ENCODE data around the gene CLASP1. TPM values are rescaled to one million over a fixed set of nuclear protein-coding genes. Genes with fewer than 3 reads are reported as not detected.
"Not testable (repeated sequence)": the region's sequence is repeated elsewhere in the genome, so short reads cannot be mapped to it uniquely, and the experiment has no call there.

CLASP1 gene
- polyA plus RNA-seq, 1 donor (not counting 4 experiments of a cell fraction or from before 2014, with no cell fraction given), result 16.7 TPM

DNA sequence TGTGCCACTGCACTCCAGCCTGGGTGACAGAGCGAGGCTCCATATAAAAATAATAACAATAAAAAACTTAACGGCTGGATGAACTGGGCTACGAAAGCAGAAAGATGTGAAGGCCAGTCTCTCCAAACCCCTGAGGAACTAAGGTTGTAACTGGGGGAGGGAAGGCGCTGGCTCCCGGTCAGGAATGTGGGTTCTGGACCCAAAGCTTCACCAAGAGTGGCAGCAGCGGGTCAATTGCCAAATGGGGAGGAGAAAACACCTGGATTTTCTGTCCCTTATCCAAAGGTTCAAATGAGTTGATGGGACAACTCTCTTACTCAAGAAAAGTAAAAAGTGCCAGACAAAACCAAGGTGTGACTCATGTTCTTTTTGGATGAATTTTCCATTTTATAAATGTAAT, 304.2 kb downstream of the CLASP1 start:
- Histone ChIP-seq H3K4me1 (ENCODE audit: control insufficient read depth, extremely low read depth, insufficient read depth, low read length) (no peaks in the 10 kb centered on the region), H3K27me3 (ENCODE audit: control insufficient read depth, extremely low read depth, insufficient read depth, low read length) (no peaks in the 10 kb centered on the region), H3K4me3 (ENCODE audit: control insufficient read depth in 2 of 3, extremely low read depth in 1 of 3, insufficient read depth in 2 of 3, low read depth in 1 of 3, low read length in 3 of 3) (no peak overlapping the region), H3K36me3 (ENCODE audit: control insufficient read depth in 2 of 2, extremely low read depth in 1 of 2, insufficient read depth in 2 of 2, low read length in 2 of 2) (peaks cover 31 to 37% of the 10 kb centered on the region in 2 experiments), H3K9me1 (ENCODE audit: control insufficient read depth, extremely low read depth, insufficient read depth, low read length) (no peaks in the 10 kb centered on the region), H3K79me2 (ENCODE audit: control insufficient read depth, insufficient read depth, low read length) (no peaks in the 10 kb centered on the region), H4K20me1 (ENCODE audit: control insufficient read depth, extremely low read depth, insufficient read depth, low read length) (no peaks in the 10 kb centered on the region), H2AFZ (ENCODE audit: control insufficient read depth, low read length) (no peak overlapping the region), H3K27ac (ENCODE audit: control insufficient read depth, insufficient read depth, low read length) (no peak overlapping the region), H3K4me2 (ENCODE audit: control insufficient read depth, extremely low read depth, insufficient read depth, low read depth, low read length) (no peak overlapping the region), H3K9ac (ENCODE audit: control insufficient read depth, extremely low read depth, insufficient read depth, low read length) (no peak overlapping the region), H3K9me3 (ENCODE audit: control insufficient read depth, low read depth, low read length) (no peaks in the 10 kb centered on the region)
- no peak for DNase-seq (ENCODE audit: low read depth, low spot score)
- FAIRE-seq, result no peak
- TF ChIP-seq CTCF (optimal IDR thresholded peaks at IDR 0.05 in 1 of 3, IDR thresholded peaks at IDR 0.05 in 1 of 3, conservative IDR thresholded peaks at IDR 0.05 in 1 of 3; ENCODE audit: extremely low read depth in 1 of 3, insufficient read depth in 2 of 3, low read length in 3 of 3), result no peak
- no peak for TF ChIP-seq EZH2 (IDR thresholded peaks at IDR 0.05; ENCODE audit: low read length)
- dilution Hi-C loops (cut with MboI; ENCODE audit: extremely low pct_ligation_motif_present, low sequenced_read_pairs), result no loop called here

DNA sequence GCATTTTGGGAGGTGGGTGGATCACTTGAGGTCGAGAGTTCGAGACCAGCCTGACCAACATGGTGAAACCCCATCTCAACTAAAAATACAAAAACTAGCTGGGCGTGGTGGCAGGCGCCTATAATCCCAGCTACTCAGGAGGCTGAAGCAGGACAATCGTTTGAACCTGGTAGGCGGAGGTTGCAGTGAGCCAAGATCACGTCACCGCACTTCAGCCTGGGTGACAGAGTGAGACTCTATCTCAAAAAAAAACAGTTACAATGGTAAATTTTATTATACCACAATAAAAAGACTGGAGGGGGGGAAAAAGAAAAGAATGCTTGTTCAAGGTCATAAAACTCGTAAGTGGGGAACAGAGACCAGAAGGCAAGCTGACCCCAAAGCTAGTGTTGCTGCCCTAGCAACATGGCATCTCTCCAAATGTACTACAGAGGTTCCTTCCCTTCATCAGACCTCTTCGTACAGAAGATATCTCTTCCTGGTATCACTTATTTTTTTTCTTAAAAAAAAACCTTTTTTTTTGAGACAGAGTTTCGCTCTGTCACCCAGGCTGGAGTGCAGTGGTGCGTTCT, 305.3 kb downstream of the CLASP1 start:
- H3K27me3 ChIP-seq (ENCODE audit: control insufficient read depth, extremely low read depth, insufficient read depth, low read length); H3K9me1 ChIP-seq (ENCODE audit: control insufficient read depth, extremely low read depth, insufficient read depth, low read length); DNase-seq (ENCODE audit: low read depth, low spot score); H2AFZ ChIP-seq (ENCODE audit: control insufficient read depth, low read length); FAIRE-seq; H3K79me2 ChIP-seq (ENCODE audit: control insufficient read depth, insufficient read depth, low read length); H3K4me2 ChIP-seq (ENCODE audit: control insufficient read depth, extremely low read depth, insufficient read depth, low read depth, low read length); dilution Hi-C loops (cut with MboI; ENCODE audit: extremely low pct_ligation_motif_present, low sequenced_read_pairs); H3K4me3 ChIP-seq (ENCODE audit: control insufficient read depth in 2 of 3, extremely low read depth in 1 of 3, insufficient read depth in 2 of 3, low read depth in 1 of 3, low read length in 3 of 3); H3K4me1 ChIP-seq (ENCODE audit: control insufficient read depth, extremely low read depth, insufficient read depth, low read length); H3K9me3 ChIP-seq (ENCODE audit: control insufficient read depth, low read depth, low read length); H4K20me1 ChIP-seq (ENCODE audit: control insufficient read depth, extremely low read depth, insufficient read depth, low read length); H3K9ac ChIP-seq (ENCODE audit: control insufficient read depth, extremely low read depth, insufficient read depth, low read length); H3K27ac ChIP-seq (ENCODE audit: control insufficient read depth, insufficient read depth, low read length): not testable (repeated sequence)
- peaks cover 37 to 40% of the 10 kb centered on the region in 2 experiments for H3K36me3 ChIP-seq (ENCODE audit: control insufficient read depth in 2 of 2, extremely low read depth in 1 of 2, insufficient read depth in 2 of 2, low read length in 2 of 2)

DNA sequence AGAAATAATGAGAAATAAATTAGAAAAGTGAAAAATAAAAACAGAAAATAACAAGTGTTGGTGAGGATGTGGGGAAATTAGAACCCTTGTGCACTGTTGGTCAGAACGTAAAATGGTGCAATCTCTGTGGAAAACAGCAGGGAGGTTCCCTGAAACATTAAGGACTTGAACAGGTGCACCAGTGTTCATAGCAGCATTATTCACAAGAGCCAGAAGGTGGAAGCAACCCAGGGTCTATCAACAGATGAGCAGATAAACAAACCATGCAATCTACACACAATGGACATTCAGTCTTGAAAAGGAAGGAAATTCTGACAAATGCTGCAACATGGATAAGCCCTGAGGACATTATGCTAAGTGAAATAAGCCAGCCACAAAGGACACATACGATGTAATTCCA, 306.1 kb downstream of the CLASP1 start:
- no peak overlapping the region for H3K4me3 ChIP-seq (ENCODE audit: control insufficient read depth in 2 of 3, extremely low read depth in 1 of 3, insufficient read depth in 2 of 3, low read depth in 1 of 3, low read length in 3 of 3)
- no peaks in the 10 kb centered on the region for H3K4me1 ChIP-seq (ENCODE audit: control insufficient read depth, extremely low read depth, insufficient read depth, low read length)
- H3K36me3 ChIP-seq (ENCODE audit: control insufficient read depth in 2 of 2, extremely low read depth in 1 of 2, insufficient read depth in 2 of 2, low read length in 2 of 2), result peaks cover 36 to 40% of the 10 kb centered on the region in 2 experiments
- no peak for TF ChIP-seq CTCF (optimal IDR thresholded peaks at IDR 0.05 in 1 of 3, IDR thresholded peaks at IDR 0.05 in 1 of 3, conservative IDR thresholded peaks at IDR 0.05 in 1 of 3; ENCODE audit: extremely low read depth in 1 of 3, insufficient read depth in 2 of 3, low read length in 3 of 3)
- no peak for TF ChIP-seq EZH2 (IDR thresholded peaks at IDR 0.05; ENCODE audit: low read length)
- no peak overlapping the region for H3K4me2 ChIP-seq (ENCODE audit: control insufficient read depth, extremely low read depth, insufficient read depth, low read depth, low read length)
- H2AFZ ChIP-seq (ENCODE audit: control insufficient read depth, low read length), result no peak overlapping the region
- no peak overlapping the region for H3K27ac ChIP-seq (ENCODE audit: control insufficient read depth, insufficient read depth, low read length)
- no peaks in the 10 kb centered on the region for H3K9me3 ChIP-seq (ENCODE audit: control insufficient read depth, low read depth, low read length)
- dilution Hi-C loops (cut with MboI; ENCODE audit: extremely low pct_ligation_motif_present, low sequenced_read_pairs), result no loop called here
- no peak for DNase-seq (ENCODE audit: low read depth, low spot score)
- H3K9me1 ChIP-seq (ENCODE audit: control insufficient read depth, extremely low read depth, insufficient read depth, low read length), result no peaks in the 10 kb centered on the region
- no peak overlapping the region for H3K9ac ChIP-seq (ENCODE audit: control insufficient read depth, extremely low read depth, insufficient read depth, low read length)
- no peaks in the 10 kb centered on the region for H3K27me3 ChIP-seq (ENCODE audit: control insufficient read depth, extremely low read depth, insufficient read depth, low read length)
- H3K79me2 ChIP-seq (ENCODE audit: control insufficient read depth, insufficient read depth, low read length), result no peaks in the 10 kb centered on the region
- no peaks in the 10 kb centered on the region for H4K20me1 ChIP-seq (ENCODE audit: control insufficient read depth, extremely low read depth, insufficient read depth, low read length)
- FAIRE-seq, result no peak

Measured in keratinocyte (primary cell).